ENCODE results near the gene WDR86.

The WDR86 gene

DNA sequence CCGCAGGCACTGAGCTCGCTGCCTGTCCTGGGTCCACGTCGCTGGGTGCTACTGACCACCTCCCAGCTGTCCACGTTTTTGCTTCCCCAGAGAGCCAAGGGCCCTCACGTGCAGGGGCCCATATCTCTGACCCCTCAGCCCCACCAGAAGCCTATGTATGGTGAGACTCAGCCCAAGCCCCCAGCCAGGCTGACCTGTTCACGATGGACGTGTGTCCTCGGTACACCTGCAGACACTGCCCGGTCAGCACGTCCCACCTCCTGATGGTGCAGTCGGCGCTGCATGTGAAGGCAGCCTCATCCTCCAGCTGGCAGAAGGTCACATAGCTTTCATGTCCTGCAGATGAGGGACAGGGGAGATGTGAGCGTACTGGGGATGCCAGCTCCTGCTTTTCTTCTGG, 9.9 kb downstream of the WDR86 start:
- TF ChIP-seq, protein P1, sequence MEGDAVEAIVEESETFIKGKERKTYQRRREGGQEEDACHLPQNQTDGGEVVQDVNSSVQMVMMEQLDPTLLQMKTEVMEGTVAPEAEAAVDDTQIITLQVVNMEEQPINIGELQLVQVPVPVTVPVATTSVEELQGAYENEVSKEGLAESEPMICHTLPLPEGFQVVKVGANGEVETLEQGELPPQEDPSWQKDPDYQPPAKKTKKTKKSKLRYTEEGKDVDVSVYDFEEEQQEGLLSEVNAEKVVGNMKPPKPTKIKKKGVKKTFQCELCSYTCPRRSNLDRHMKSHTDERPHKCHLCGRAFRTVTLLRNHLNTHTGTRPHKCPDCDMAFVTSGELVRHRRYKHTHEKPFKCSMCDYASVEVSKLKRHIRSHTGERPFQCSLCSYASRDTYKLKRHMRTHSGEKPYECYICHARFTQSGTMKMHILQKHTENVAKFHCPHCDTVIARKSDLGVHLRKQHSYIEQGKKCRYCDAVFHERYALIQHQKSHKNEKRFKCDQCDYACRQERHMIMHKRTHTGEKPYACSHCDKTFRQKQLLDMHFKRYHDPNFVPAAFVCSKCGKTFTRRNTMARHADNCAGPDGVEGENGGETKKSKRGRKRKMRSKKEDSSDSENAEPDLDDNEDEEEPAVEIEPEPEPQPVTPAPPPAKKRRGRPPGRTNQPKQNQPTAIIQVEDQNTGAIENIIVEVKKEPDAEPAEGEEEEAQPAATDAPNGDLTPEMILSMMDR (IDR thresholded peaks at IDR 0.05; ENCODE audit: borderline replicate concordance, insufficient read depth, low read depth, low read length) = no peak
- H3K4me3 ChIP-seq (ENCODE audit: low read depth, low read length) = no peak overlapping the region

DNA sequence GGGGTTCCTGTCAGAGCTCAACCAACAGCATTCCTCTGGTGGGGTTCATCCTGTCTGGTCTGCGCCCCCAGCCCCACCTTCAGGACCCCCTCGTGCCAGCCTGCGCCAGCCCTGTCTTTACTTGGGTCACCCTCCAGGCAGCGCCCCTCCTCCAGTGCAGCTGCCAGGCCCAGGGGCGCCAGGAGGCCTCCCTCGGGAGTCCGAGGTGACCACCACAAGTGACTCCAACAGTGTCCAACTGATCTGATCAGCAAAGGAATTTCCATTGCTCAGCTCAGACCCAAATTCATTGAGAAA, 10.6 kb downstream of the WDR86 start:
- no peak overlapping the region for H3K4me3 ChIP-seq (ENCODE audit: low read depth, low read length)
- TF ChIP-seq, protein P1 (IDR thresholded peaks at IDR 0.05; ENCODE audit: borderline replicate concordance, insufficient read depth, low read depth, low read length) = no peak

DNA sequence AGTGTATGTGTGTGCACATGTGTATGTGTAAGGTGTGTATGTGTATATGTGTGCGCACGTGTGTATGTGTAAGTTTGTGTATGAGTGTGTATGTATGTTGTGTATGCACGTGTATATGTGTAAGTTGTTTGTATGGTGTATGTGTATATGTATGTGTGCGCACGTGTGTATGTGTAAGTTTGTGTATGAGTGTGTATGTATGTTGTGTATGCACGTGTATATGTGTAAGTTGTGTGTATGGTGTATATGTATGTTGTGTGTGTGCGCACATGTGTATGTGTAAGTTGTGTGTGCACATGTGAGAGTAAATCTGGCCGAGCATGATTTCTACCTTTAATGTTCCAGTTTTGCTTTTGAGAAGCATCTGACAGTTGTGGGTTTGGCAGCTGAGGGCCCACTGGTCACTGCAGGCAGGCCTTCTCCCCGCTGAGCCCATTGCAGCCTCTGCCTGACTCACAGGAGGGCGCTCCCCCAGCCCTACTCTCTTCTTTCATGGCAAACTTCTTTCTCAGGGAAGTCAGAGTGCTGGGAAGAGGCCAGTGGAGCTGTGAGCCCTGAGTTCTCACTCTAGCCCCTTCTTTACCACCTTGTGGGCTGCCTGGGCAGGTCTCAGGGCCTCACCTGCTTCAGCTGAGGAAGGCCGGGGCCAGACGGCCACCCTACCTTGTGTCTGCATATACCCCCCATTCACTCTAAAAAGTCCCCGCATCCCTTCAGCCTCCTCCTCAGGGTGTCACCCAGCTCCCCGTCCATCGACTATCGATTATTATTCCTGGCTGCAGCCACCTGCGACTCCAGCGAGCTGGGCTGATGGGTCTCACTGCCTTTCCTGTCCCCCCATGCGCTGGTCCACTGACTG, 11.2 kb downstream of the WDR86 start:
- TF ChIP-seq, protein P1 (IDR thresholded peaks at IDR 0.05; ENCODE audit: borderline replicate concordance, insufficient read depth, low read depth, low read length) = no peak
- no peak overlapping the region for H3K4me3 ChIP-seq (ENCODE audit: low read depth, low read length)

DNA sequence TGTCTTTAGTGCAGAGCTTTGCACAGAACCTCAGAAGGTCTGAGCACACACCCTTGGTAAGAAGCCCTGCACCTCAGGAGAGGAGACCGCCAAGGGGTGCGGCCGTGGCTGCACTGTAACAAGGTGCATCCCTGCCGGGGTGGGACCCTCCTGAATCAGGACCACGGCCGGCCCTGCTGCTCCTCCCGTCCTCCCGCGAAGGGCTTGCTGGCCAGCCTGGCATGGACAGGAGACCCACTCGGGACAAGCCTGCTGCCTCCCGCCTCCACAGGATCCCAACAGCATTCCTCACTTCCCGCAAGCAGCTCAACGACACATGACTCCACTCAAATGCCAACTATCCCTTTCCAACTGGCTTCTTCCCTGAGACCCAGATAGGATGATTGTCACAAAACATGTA, 12.8 kb downstream of the WDR86 start:
- TF ChIP-seq, protein P1 (IDR thresholded peaks at IDR 0.05; ENCODE audit: borderline replicate concordance, insufficient read depth, low read depth, low read length) = no peak
- no peak overlapping the region for H3K4me3 ChIP-seq (ENCODE audit: low read depth, low read length)

DNA sequence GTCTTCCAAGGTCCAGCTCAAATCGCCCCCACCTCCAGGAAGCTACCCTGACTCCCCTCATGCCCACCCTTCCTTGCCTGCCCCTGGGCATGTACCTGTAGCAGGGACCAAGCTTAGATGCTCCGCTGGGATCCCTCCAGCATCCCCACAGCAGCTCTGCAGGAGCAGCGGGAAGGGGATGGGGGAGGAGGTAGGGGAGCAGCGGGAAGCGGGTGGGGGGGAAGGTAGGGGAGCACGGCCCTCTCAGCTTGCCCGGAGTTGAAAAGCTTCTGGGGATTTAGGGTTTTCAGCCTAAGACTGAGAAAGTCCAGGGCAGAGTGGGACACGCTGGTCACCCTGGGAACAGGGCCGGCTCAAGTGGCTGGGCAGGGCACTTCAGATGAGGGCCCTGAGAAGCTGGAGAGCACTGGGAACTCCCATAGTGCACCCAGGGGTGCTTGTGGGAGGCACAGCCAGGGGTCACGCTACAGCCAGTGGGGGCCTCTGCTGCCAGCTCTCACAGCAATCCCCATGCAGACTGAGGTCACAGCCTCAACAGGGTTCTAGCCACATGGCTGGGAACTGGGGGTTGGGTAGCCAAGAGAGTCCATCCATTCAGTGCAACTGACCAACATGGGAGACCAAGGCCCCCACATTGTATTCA, 13.4 kb downstream of the WDR86 start:
- H3K4me3 ChIP-seq (ENCODE audit: low read depth, low read length) = no peak overlapping the region
- TF ChIP-seq, protein P1 (IDR thresholded peaks at IDR 0.05; ENCODE audit: borderline replicate concordance, insufficient read depth, low read depth, low read length) = no peak

DNA sequence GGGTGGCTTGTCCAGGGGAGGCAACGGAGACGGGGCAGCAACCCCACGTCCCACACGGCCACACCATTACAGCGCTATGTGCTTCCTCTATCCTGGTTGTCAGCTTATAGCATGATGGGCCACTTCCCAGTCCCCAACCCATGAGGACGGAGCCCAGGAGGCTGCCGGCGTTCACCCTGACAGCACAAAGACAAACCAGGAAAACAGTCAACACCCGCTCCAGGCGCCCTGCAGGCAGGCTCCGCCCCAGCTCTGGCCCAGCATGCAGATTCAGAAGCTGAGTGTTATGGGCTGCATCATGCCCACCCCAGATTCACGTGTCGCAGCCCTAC, 14.8 kb downstream of the WDR86 start:
- TF ChIP-seq, protein P1 (IDR thresholded peaks at IDR 0.05; ENCODE audit: borderline replicate concordance, insufficient read depth, low read depth, low read length) = no peak
- H3K4me3 ChIP-seq (ENCODE audit: low read depth, low read length) = no peak overlapping the region
